Nephron progenitor cell (in vitro differentiated cells): ENCODE data around the gene SFXN4.

ENCODE experiments used
- DNase-seq: peaks from one replicate; pipeline ENCODE4 v3.0.0; 2021
- H3K27ac Mint-ChIP-seq: 2 replicates; pipeline ENCODE4 v1.8.0; 2021; ENCODE audit warnings: mild to moderate bottlenecking, moderate library complexity, mixed read lengths
- H3K27me3 Mint-ChIP-seq: 2 replicates; pipeline ENCODE4 v1.8.0; 2021; ENCODE audit warnings: mild to moderate bottlenecking, low read depth, mixed read lengths; ENCODE audit not compliant: poor library complexity
- H3K36me3 Mint-ChIP-seq: 2 replicates; pipeline ENCODE4 v1.8.0; 2021; ENCODE audit warnings: low read depth, mixed read lengths
- H3K4me1 Mint-ChIP-seq: 2 replicates; pipeline ENCODE4 v1.8.0; 2021; ENCODE audit warnings: mixed read lengths
- H3K4me3 Mint-ChIP-seq: 2 replicates; pipeline ENCODE4 v1.8.0; 2021; ENCODE audit warnings: mild to moderate bottlenecking, moderate library complexity, mixed read lengths
- H3K9me3 Mint-ChIP-seq: 2 replicates; pipeline ENCODE4 v1.8.0; 2021; ENCODE audit warnings: mild to moderate bottlenecking, moderate library complexity, mixed read lengths
- TF ChIP-seq, protein P1 (sequence below): fragments of 200-600 bp; sonication (generic); IDR thresholded peaks from 2 replicates; pipeline ENCODE4 v1.5.0; 2021; ENCODE audit warnings: antibody characterized with exemption

SFXN4 gene

GRCh38 chr10:119129721-119130120, 35.8 kb downstream of the SFXN4 start:
- Mint-ChIP-seq H3K36me3 (peaks cover 74% of the 10 kb centered on the region), H3K4me1 (peaks cover 7% of the 10 kb centered on the region), H3K27ac (no peak overlapping the region), H3K4me3 (no peak overlapping the region), H3K27me3 (no peaks in the 10 kb centered on the region), H3K9me3 (no peaks in the 10 kb centered on the region)
- TF ChIP-seq, protein P1, sequence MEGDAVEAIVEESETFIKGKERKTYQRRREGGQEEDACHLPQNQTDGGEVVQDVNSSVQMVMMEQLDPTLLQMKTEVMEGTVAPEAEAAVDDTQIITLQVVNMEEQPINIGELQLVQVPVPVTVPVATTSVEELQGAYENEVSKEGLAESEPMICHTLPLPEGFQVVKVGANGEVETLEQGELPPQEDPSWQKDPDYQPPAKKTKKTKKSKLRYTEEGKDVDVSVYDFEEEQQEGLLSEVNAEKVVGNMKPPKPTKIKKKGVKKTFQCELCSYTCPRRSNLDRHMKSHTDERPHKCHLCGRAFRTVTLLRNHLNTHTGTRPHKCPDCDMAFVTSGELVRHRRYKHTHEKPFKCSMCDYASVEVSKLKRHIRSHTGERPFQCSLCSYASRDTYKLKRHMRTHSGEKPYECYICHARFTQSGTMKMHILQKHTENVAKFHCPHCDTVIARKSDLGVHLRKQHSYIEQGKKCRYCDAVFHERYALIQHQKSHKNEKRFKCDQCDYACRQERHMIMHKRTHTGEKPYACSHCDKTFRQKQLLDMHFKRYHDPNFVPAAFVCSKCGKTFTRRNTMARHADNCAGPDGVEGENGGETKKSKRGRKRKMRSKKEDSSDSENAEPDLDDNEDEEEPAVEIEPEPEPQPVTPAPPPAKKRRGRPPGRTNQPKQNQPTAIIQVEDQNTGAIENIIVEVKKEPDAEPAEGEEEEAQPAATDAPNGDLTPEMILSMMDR = no peak
- no peak for DNase-seq

DNA sequence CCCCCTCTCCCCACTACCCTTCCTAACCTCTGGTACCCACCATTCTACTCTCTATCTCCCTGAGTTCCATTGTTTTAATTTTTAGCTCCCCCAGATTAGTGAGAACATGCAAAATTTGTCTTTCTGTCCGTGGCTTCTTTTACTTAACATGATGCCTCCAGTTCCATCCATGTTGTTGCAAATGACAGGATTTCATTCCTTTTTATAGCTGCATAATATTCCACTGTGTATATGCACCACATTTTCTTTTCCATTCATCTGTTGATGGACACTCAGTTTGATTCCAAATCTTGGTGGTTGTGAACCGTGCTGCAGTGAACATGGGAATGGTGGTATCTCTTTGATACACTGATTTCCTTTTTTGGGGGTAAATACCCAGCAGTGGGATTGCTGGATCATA, 39.6 kb downstream of the SFXN4 start:
- peaks cover 71% of the 10 kb centered on the region for H3K36me3 Mint-ChIP-seq
- TF ChIP-seq, protein P1 = no peak
- H3K27me3 Mint-ChIP-seq = peaks cover 3% of the 10 kb centered on the region
- H3K9me3 Mint-ChIP-seq = no peaks in the 10 kb centered on the region
- H3K4me1 Mint-ChIP-seq = no peaks in the 10 kb centered on the region
- no peak for DNase-seq
- no peak overlapping the region for H3K4me3 Mint-ChIP-seq
- no peak overlapping the region for H3K27ac Mint-ChIP-seq

DNA sequence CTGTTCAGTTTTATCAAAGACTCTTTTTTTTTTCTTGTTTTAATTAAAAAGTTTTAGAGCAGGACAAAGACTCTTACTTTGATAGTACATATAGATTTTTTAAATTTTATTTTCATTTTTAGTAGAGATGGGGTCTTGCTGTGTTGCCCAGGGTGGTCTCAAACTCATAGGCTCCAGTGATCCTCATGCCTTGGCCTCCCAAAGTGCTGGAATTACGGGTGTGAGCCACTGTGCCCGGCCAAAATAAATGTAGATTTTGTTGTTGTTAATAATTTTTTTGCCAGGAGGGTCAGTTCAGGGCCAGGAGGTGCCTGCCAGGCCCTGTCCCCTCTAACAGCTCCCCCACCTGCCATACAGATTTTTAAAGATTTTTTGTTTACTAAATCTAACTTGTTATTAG, 44.6 kb downstream of the SFXN4 start:
- Mint-ChIP-seq H3K4me1 (no peaks in the 10 kb centered on the region), H3K27me3 (peaks cover 3% of the 10 kb centered on the region), H3K36me3 (peaks cover 67% of the 10 kb centered on the region), H3K9me3 (no peaks in the 10 kb centered on the region), H3K4me3 (no peak overlapping the region), H3K27ac (no peak overlapping the region)
- TF ChIP-seq, protein P1 = no peak
- DNase-seq = no peak

GRCh38 chr10:119120413-119120867, 45.1 kb downstream of the SFXN4 start:
- TF ChIP-seq, protein P1 = no peak
- H3K36me3 Mint-ChIP-seq = peaks cover 65% of the 10 kb centered on the region
- no peak overlapping the region for H3K27ac Mint-ChIP-seq
- peaks cover 3% of the 10 kb centered on the region for H3K27me3 Mint-ChIP-seq
- H3K4me3 Mint-ChIP-seq = no peak overlapping the region
- no peak for DNase-seq
- H3K4me1 Mint-ChIP-seq = no peaks in the 10 kb centered on the region
- no peaks in the 10 kb centered on the region for H3K9me3 Mint-ChIP-seq

GRCh38 chr10:119119400-119119799, 46.1 kb downstream of the SFXN4 start:
- Mint-ChIP-seq H3K27ac (no peak overlapping the region), H3K27me3 (peaks cover 3% of the 10 kb centered on the region)
- TF ChIP-seq, protein P1 = no peak

GRCh38 chr10:119118231-119118630, 47.3 kb downstream of the SFXN4 start:
- Mint-ChIP-seq H3K36me3 (peaks cover 83% of the 10 kb centered on the region), H3K4me3 (no peak overlapping the region), H3K9me3 (no peaks in the 10 kb centered on the region), H3K4me1 (no peaks in the 10 kb centered on the region), H3K27ac (no peak overlapping the region), H3K27me3 (peaks cover 3% of the 10 kb centered on the region)
- TF ChIP-seq, protein P1 = no peak
- DNase-seq = no peak

More at GRCh38 chr10:119119400-119119799, 46.1 kb downstream of the SFXN4 start:
- H3K4me3 Mint-ChIP-seq = no peak overlapping the region
- peaks cover 75% of the 10 kb centered on the region for H3K36me3 Mint-ChIP-seq
- DNase-seq = no peak
- H3K4me1 Mint-ChIP-seq = no peaks in the 10 kb centered on the region
- H3K9me3 Mint-ChIP-seq = no peaks in the 10 kb centered on the region
